ENCODE data around the gene BARD1. TPM values are rescaled to one million over a fixed set of nuclear protein-coding genes. Genes with fewer than 3 reads are reported as not detected.

The BARD1 gene
- total and polyA plus RNA-seq, 2 donors (not counting 1 experiment from before 2014, with no cell fraction given): 4.3 to 20.7 TPM

Small RNAs within 50 kb of the gene (small RNA-seq; reads per million reads assigned to genes)
- gene SNORA70I (ENCODE audit: insufficient read length, low read depth, low replicate concordance): not detected
